Left lung (tissue), 10 donors: ENCODE results near the gene STIM1. TPM values are rescaled to one million over a fixed set of nuclear protein-coding genes. Genes with fewer than 3 reads are reported as not detected.
A peak's percentile ranks its signal among the peaks of the same experiment; 100 is the strongest.

Experiments
- ATAC-seq: fragments of 200-7000 bp; cut with Tn5 transposase; one replicate; pipeline ENCODE4 v1.9.1; 2020; ENCODE audit warnings: moderate library complexity
- DNase-seq, 4 donors: peaks; one replicate each; pipeline ENCODE4 v3.0.0-alpha.2; 2013 to 2020
- H3K27ac ChIP-seq, 2 donors: fragments of 200-600 bp; sonication (generic) in 1 of 2; one replicate each; pipeline versions ENCODE4 v1.5.0 to v1.8.0; 2020 to 2021
- H3K27me3 ChIP-seq, 2 donors: fragments of 200-600 bp; sonication (generic) in 1 of 2; one replicate each; pipeline versions ENCODE4 v1.5.0 to v1.8.0; 2020 to 2021
- H3K36me3 ChIP-seq, 2 donors: fragments of 200-600 bp; sonication (generic) in 1 of 2; one replicate each; pipeline versions ENCODE4 v1.5.0 to v1.8.0; 2020 to 2021
- H3K4me1 ChIP-seq, 2 donors: fragments of 200-600 bp; one replicate each; pipeline ENCODE4 v1.8.0; 2021
- H3K4me3 ChIP-seq, 2 donors: fragments of 200-600 bp; sonication (generic) in 1 of 2; one replicate each; pipeline versions ENCODE4 v1.5.0 to v1.8.0; 2020 to 2021; ENCODE audit warnings: mild to moderate bottlenecking in 1 of 2
- H3K9me3 ChIP-seq, 2 donors: fragments of 200-600 bp; sonication (generic) in 1 of 2; one replicate each; pipeline versions ENCODE4 v1.5.0 to v1.8.0; 2020 to 2021
- intact Hi-C, 2 donors: fragments of 100-400 bp; cut with DNase I; formaldehyde crosslinking; loops; one replicate each; pipeline versions ENCODE4 v1.11.2 to v1.14.2; 2022
- polyA plus RNA-seq, 6 donors: library from polyadenylated mRNA; unstranded; fragments of 120-200 nt; gene quantifications; one replicate each; pipeline ENCODE4 v1.2.1, GENCODE V29; 2013; ENCODE audit not compliant: insufficient read length in 6 of 6
- total RNA-seq, 2 donors: library from RNA; stranded (reverse); fragmentation: NEBNext Ultra II Directional; extraction: Animal tissue kit (Norgen Biotek cat#: 25700); gene quantifications; one replicate each; pipeline ENCODE4 v1.2.1, GENCODE V29; 2021
- TF ChIP-seq, protein P1 (sequence below), 2 donors: fragments of 200-600 bp; sonication (generic) in 1 of 2; IDR thresholded peaks; one replicate each; pipeline versions ENCODE4 v1.5.0 to v1.8.0; 2021; ENCODE audit warnings: antibody characterized with exemption in 2 of 2
- donor health status: DM: no; HTN: yes; CAD: no.
- donor health status: DM: no; HTN: no; CAD: no.

The STIM1 gene
- total and polyA plus RNA-seq, 8 donors, result 38.9 to 56.0 (median 49.8) TPM

- Histone ChIP-seq H3K27me3 (no peaks in the 10 kb centered on the region), H3K36me3 (peaks cover 0 to 81% of the 10 kb centered on the region in 2 donors), H3K4me1 (peaks cover 9 to 84% of the 10 kb centered on the region in 2 donors), H3K4me3 (no peak overlapping the region), H3K9me3 (no peaks in the 10 kb centered on the region), H3K27ac (peak overlapping the region in 1 of 2 donors; percentile 80)
- TF ChIP-seq, protein P1, sequence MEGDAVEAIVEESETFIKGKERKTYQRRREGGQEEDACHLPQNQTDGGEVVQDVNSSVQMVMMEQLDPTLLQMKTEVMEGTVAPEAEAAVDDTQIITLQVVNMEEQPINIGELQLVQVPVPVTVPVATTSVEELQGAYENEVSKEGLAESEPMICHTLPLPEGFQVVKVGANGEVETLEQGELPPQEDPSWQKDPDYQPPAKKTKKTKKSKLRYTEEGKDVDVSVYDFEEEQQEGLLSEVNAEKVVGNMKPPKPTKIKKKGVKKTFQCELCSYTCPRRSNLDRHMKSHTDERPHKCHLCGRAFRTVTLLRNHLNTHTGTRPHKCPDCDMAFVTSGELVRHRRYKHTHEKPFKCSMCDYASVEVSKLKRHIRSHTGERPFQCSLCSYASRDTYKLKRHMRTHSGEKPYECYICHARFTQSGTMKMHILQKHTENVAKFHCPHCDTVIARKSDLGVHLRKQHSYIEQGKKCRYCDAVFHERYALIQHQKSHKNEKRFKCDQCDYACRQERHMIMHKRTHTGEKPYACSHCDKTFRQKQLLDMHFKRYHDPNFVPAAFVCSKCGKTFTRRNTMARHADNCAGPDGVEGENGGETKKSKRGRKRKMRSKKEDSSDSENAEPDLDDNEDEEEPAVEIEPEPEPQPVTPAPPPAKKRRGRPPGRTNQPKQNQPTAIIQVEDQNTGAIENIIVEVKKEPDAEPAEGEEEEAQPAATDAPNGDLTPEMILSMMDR (IDR thresholded peaks at IDR 0.05), result no peak
- ATAC-seq (no peak), DNase-seq (no peak)
- intact Hi-C loops, result no loop called here
These were observed 25.4 kb upstream of the STIM1 start for GRCh38 chr11:3830088-3830487.

DNA sequence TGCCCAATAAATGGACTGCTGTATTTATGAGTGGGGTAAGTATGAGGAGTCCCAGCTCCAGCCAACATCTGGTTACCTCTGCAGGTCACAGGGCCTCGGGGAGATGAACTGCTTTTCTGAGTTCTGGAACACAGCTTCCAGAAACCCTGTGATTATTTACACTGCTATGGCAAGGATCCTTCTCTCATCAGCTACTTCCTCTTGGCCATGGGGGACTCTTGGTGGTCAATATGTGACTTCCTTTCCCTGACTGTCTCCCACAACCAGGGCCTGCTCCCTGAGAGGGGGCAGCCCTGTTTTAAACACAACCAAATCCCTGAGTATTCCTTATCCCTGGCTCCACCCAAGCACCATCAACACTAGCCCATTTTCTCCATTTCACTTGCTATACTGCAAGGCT lies 24.7 kb upstream of the STIM1 start:
- peaks cover 11 to 84% of the 10 kb centered on the region in 2 donors for H3K4me1 ChIP-seq
- no peak for DNase-seq
- no peak overlapping the region for H3K4me3 ChIP-seq
- TF ChIP-seq, protein P1 (IDR thresholded peaks at IDR 0.05), result no peak
- ATAC-seq, result no peak
- intact Hi-C loops, result no loop called here
- H3K27ac ChIP-seq, result peak overlapping the region in 1 of 2 donors; percentile 80
- H3K9me3 ChIP-seq, result no peaks in the 10 kb centered on the region
- H3K36me3 ChIP-seq, result peaks cover 0 to 74% of the 10 kb centered on the region in 2 donors
- H3K27me3 ChIP-seq, result no peaks in the 10 kb centered on the region

DNA sequence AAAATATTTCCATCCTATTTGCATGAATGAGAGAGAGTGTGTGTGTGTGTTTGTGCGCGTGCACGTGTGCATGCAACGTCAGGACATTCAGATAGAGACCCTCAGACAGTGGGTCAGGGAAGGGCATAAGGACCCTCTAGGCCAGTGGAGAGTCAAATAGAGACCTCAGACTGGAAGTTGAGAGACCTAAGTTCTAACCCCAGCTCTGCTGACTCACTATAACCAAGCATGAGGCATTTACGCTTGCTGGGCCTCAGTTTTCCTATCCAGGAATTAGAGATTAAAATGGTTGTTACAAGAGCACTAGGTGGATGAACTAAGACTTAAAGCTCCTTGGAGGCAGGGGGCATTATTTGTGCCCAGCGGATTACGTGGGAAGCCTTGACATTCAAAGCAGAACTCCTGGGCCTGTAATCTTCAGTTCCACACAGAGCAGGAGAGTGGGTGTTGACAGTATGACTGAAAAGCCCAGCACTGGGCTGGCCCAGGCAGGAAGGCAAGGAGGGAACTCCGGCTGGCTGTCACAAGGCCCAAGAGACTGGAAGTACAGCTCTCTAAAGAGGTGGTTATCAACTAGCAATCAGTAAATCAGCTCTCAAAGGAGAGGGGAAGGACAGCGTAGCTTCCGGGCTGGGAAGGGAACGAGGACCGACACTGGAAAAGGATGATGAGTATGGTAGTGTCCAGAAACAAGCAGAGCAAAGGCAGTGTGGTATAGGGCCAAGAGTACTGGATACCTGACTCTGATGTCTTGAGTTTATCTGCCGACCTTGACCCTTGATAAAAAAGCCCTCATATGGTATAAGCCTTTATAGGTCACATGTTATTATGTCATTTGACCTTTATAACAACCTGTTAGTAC lies 23.9 kb upstream of the STIM1 start:
- peak overlapping the region in 1 of 2 donors; percentile 80 for H3K27ac ChIP-seq
- TF ChIP-seq, protein P1 (IDR thresholded peaks at IDR 0.05), result no peak
- H3K4me3 ChIP-seq, result no peak overlapping the region
- intact Hi-C loops, result no loop called here
- ATAC-seq, result peak; percentile 56
- DNase-seq, result peak in 2 of 4 donors; percentile 67 to 82
- peaks cover 16 to 84% of the 10 kb centered on the region in 2 donors for H3K4me1 ChIP-seq
- H3K27me3 ChIP-seq, result no peaks in the 10 kb centered on the region
- H3K36me3 ChIP-seq, result peaks cover 0 to 66% of the 10 kb centered on the region in 2 donors
- H3K9me3 ChIP-seq, result no peaks in the 10 kb centered on the region

DNA sequence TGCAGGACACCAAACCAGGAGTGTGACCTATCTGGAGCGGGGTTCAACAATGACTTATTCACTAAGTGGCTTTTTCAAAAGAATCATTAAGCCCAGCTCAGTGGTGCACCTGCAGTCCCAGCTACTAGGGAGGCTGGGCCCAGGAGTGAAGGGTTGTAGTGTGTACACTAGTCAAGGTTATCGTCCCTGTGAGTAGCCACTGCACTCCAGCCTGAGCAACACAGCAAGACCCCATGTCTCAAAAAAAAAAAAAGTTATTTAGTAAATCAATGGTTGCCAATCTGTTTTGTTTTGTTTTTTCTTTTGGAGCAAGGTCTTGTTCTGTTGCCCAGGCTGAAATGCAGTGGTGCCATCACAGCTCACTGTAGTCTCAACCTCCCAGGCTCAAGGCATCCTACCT lies 22.6 kb upstream of the STIM1 start:
- H3K36me3 ChIP-seq, result peaks cover 0 to 54% of the 10 kb centered on the region in 2 donors
- peaks cover 24 to 90% of the 10 kb centered on the region in 2 donors for H3K4me1 ChIP-seq
- DNase-seq (no peak), ATAC-seq (no peak)
- intact Hi-C loops, result no loop called here
- no peak overlapping the region for H3K4me3 ChIP-seq
- peak overlapping the region in 1 of 2 donors; percentile 80 for H3K27ac ChIP-seq
- TF ChIP-seq, protein P1 (IDR thresholded peaks at IDR 0.05), result no peak
- no peaks in the 10 kb centered on the region for H3K27me3 ChIP-seq
- no peaks in the 10 kb centered on the region for H3K9me3 ChIP-seq

DNA sequence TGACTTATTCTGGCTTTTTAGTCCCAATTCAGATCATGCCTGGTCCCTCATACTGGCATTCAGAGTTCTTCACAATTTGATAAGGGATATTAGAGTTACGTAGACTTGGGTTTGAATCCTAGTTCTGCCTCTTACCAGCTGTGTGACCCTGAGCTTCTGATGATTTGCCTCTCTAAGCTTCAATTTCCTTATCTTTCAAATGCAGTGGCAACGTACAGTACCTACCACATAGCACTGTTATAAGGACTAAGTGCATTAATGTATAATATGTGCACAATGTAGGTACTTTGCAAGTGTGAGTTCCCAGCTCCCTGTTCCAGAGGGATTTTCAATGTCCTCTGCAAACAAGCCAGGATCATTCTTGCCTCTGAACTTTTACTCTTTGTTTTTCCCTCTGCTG lies 22.0 kb upstream of the STIM1 start:
- DNase-seq (no peak), ATAC-seq (no peak)
- TF ChIP-seq, protein P1 (IDR thresholded peaks at IDR 0.05), result no peak
- Histone ChIP-seq H3K4me3 (no peak overlapping the region), H3K27ac (peak overlapping the region in 1 of 2 donors; percentile 80), H3K36me3 (peaks cover 0 to 48% of the 10 kb centered on the region in 2 donors), H3K4me1 (peaks cover 29 to 96% of the 10 kb centered on the region in 2 donors), H3K9me3 (no peaks in the 10 kb centered on the region), H3K27me3 (no peaks in the 10 kb centered on the region)
- intact Hi-C loops, result no loop called here
